ENCODE measurements around the gene TBC1D14. TPM values are rescaled to one million over a fixed set of nuclear protein-coding genes. Genes with fewer than 3 reads are reported as not detected.

TBC1D14 gene
- total RNA-seq, 1 experiment from 2014 or later = 54.0 TPM

- no peaks in the 10 kb centered on the region for H3K27me3 Mint-ChIP-seq (ENCODE audit: insufficient read depth, unreplicated experiment)
- no peak for DNase-seq
- H3K4me3 ChIP-seq (ENCODE audit: low read depth, low read length) = no peak overlapping the region
- H3K4me1 ChIP-seq = peaks cover 21% of the 10 kb centered on the region
- H3K27me3 ChIP-seq (replicated peaks; ENCODE audit: control insufficient read depth, insufficient read depth, low read length) = no peaks in the 10 kb centered on the region
- ChIA-PET POLR2A (no interaction called here), CTCF (no interaction called here)
- no TSS peak for BruUV-seq (replicated peaks)
- no peak for TF ChIP-seq CTCF (IDR thresholded peaks at IDR 0.05; ENCODE audit: insufficient read depth in 1 of 2, low read depth in 1 of 2, low read length in 1 of 2, severe bottlenecking in 1 of 2, unreplicated experiment in 1 of 2)
- intact Hi-C loops (cut with micrococcal nuclease; ENCODE audit: unreplicated experiment) = no loop called here
- no peaks in the 10 kb centered on the region; the same call in none of the 2 replicates for H3K36me3 ChIP-seq (ENCODE audit: control insufficient read depth, insufficient read depth, low read length)
- H3K36me3 Mint-ChIP-seq (ENCODE audit: insufficient read depth, unreplicated experiment) = peaks cover 16% of the 10 kb centered on the region
- H3K9me3 ChIP-seq = no peaks in the 10 kb centered on the region
- no peak overlapping the region for H3K4me3 Mint-ChIP-seq (ENCODE audit: unreplicated experiment)
- no peak overlapping the region for H3K27ac Mint-ChIP-seq (ENCODE audit: unreplicated experiment)
- H3K4me1 Mint-ChIP-seq (ENCODE audit: low read depth, unreplicated experiment) = peaks cover 28% of the 10 kb centered on the region
- H3K9me3 Mint-ChIP-seq (ENCODE audit: unreplicated experiment) = no peaks in the 10 kb centered on the region
These were observed 50.5 kb downstream of the TBC1D14 start for GRCh38 chr4:6960154-6960553.

GRCh38 chr4:6960628-6961412 is 51.2 kb downstream of the TBC1D14 start:
- TF ChIP-seq CTCF (IDR thresholded peaks at IDR 0.05; ENCODE audit: insufficient read depth in 1 of 2, low read depth in 1 of 2, low read length in 1 of 2, severe bottlenecking in 1 of 2, unreplicated experiment in 1 of 2) = no peak
- ChIA-PET POLR2A (no interaction called here), CTCF (no interaction called here)
- H3K4me3 Mint-ChIP-seq (ENCODE audit: unreplicated experiment) = no peak overlapping the region
- no peak overlapping the region for H3K27ac Mint-ChIP-seq (ENCODE audit: unreplicated experiment)
- no peaks in the 10 kb centered on the region for H3K27me3 Mint-ChIP-seq (ENCODE audit: insufficient read depth, unreplicated experiment)
- no peak for DNase-seq
- no TSS peak for BruUV-seq (replicated peaks)
- Histone ChIP-seq H3K27me3 (replicated peaks; ENCODE audit: control insufficient read depth, insufficient read depth, low read length) (no peaks in the 10 kb centered on the region), H3K4me3 (ENCODE audit: low read depth, low read length) (no peak overlapping the region), H3K36me3 (ENCODE audit: control insufficient read depth, insufficient read depth, low read length) (no peaks in the 10 kb centered on the region; the same call in none of the 2 replicates), H3K4me1 (peaks cover 15% of the 10 kb centered on the region), H3K9me3 (no peaks in the 10 kb centered on the region)
- peaks cover 20% of the 10 kb centered on the region for H3K36me3 Mint-ChIP-seq (ENCODE audit: insufficient read depth, unreplicated experiment)
- H3K9me3 Mint-ChIP-seq (ENCODE audit: unreplicated experiment) = no peaks in the 10 kb centered on the region
- H3K4me1 Mint-ChIP-seq (ENCODE audit: low read depth, unreplicated experiment) = peaks cover 24% of the 10 kb centered on the region
- intact Hi-C loops (cut with micrococcal nuclease; ENCODE audit: unreplicated experiment) = no loop called here

GRCh38 chr4:6961496-6962210 is 52.0 kb downstream of the TBC1D14 start:
- Mint-ChIP-seq H3K4me1 (ENCODE audit: low read depth, unreplicated experiment) (peaks cover 23% of the 10 kb centered on the region), H3K36me3 (ENCODE audit: insufficient read depth, unreplicated experiment) (peaks cover 20% of the 10 kb centered on the region), H3K9me3 (ENCODE audit: unreplicated experiment) (no peaks in the 10 kb centered on the region), H3K27me3 (ENCODE audit: insufficient read depth, unreplicated experiment) (no peaks in the 10 kb centered on the region), H3K4me3 (ENCODE audit: unreplicated experiment) (no peak overlapping the region), H3K27ac (ENCODE audit: unreplicated experiment) (no peak overlapping the region)
- Histone ChIP-seq H3K27me3 (replicated peaks; ENCODE audit: control insufficient read depth, insufficient read depth, low read length) (no peaks in the 10 kb centered on the region), H3K36me3 (ENCODE audit: control insufficient read depth, insufficient read depth, low read length) (no peaks in the 10 kb centered on the region; the same call in none of the 2 replicates), H3K9me3 (no peaks in the 10 kb centered on the region), H3K4me1 (peaks cover 6% of the 10 kb centered on the region), H3K4me3 (ENCODE audit: low read depth, low read length) (no peak overlapping the region)
- ChIA-PET POLR2A (no interaction called here), CTCF (interaction anchor here (0.8 kb wide), 1 partner anchor 32 kb away, joined by 3 read pairs; no protein-coding TSS in a partner anchor)
- intact Hi-C loops (cut with micrococcal nuclease; ENCODE audit: unreplicated experiment) = no loop called here
- BruUV-seq (replicated peaks) = no TSS peak
- no peak for TF ChIP-seq CTCF (IDR thresholded peaks at IDR 0.05; ENCODE audit: insufficient read depth in 1 of 2, low read depth in 1 of 2, low read length in 1 of 2, severe bottlenecking in 1 of 2, unreplicated experiment in 1 of 2)
- DNase-seq = no peak
